GM12891 (cell line): ENCODE measurements around the gene LGALS12.
"Not testable (repeated sequence)": the region's sequence is repeated elsewhere in the genome, so short reads cannot be mapped to it uniquely, and the experiment has no call there.

ENCODE experiments used
- DNase-seq: peaks from one replicate; pipeline ENCODE4 v3.0.0; 2011; ENCODE audit warnings: low spot score; ENCODE audit not compliant: insufficient read length
- FAIRE-seq: peaks from 2 replicates; lab custom pipeline; 2011; peaks lifted over from hg19 to GRCh38; lab: Jason Lieb, UNC
- PAX5 ChIP-seq: IDR thresholded peaks from 2 replicates; pipeline ENCODE4 v1.6.1; 2011; ENCODE audit warnings: low read length, moderate library complexity, mild to moderate bottlenecking; ENCODE audit not compliant: insufficient read depth, severe bottlenecking
- POLR2A ChIP-seq: IDR thresholded peaks from 2 replicates; pipeline ENCODE4 v1.6.1; 2011; ENCODE audit warnings: low read depth, low read length, control low read depth
- POLR2AphosphoS5 ChIP-seq: IDR thresholded peaks from 2 replicates; pipeline ENCODE4 v1.6.1; 2011; ENCODE audit warnings: low read depth, low read length, control low read depth
- POU2F2 ChIP-seq: IDR thresholded peaks from 2 replicates; pipeline ENCODE4 v1.6.1; 2011; ENCODE audit warnings: low read depth, mild to moderate bottlenecking, control low read depth, low read length, moderate library complexity
- SPI1 ChIP-seq: IDR thresholded peaks from 2 replicates; pipeline ENCODE4 v1.6.1; 2011; ENCODE audit warnings: low read depth, low read length, control low read depth
- TAF1 ChIP-seq: IDR thresholded peaks from 2 replicates; pipeline ENCODE4 v1.6.1; 2011; ENCODE audit warnings: low read depth, low read length, control low read depth

Gene LGALS12

GRCh38 chr11:63543711-63544110 is 37.8 kb downstream of the LGALS12 start:
- FAIRE-seq (no peak), DNase-seq (no peak)
- TF ChIP-seq SPI1, result peak; percentile 87
- no peak for TF ChIP-seq POU2F2
- TF ChIP-seq PAX5, result no peak

DNA sequence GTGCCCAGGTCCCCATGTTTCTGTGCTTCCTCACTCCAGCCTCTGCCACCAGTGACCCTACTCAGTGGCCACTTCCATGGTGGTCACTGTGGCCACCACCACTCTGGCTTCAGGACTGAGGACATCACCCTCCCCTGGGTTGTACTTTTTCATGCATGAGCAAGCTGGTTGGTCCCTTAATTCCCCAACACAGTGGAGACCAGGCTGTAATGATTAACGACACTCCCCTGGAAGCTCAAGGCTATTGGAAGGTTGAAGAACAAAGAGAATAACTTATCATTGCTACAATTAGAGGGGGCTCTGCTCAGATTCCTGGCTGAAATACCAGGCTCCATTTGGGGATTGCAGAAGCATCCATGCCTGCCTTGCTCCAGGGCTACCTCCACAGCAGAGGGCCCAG is 41.2 kb downstream of the LGALS12 start:
- no peak for TF ChIP-seq TAF1
- TF ChIP-seq POU2F2, result no peak
- TF ChIP-seq SPI1, result no peak
- no peak for TF ChIP-seq PAX5
- TF ChIP-seq POLR2A, result no peak
- no peak for TF ChIP-seq POLR2AphosphoS5
- FAIRE-seq (no peak), DNase-seq (no peak)

- FAIRE-seq (no peak), DNase-seq (no peak)
- no peak for TF ChIP-seq TAF1
- TF ChIP-seq POU2F2, result no peak
- TF ChIP-seq SPI1, result no peak
- no peak for TF ChIP-seq POLR2AphosphoS5
- TF ChIP-seq PAX5, result no peak
- no peak for TF ChIP-seq POLR2A
These were observed 42.3 kb downstream of the LGALS12 start for GRCh38 chr11:63548178-63548577.

DNA sequence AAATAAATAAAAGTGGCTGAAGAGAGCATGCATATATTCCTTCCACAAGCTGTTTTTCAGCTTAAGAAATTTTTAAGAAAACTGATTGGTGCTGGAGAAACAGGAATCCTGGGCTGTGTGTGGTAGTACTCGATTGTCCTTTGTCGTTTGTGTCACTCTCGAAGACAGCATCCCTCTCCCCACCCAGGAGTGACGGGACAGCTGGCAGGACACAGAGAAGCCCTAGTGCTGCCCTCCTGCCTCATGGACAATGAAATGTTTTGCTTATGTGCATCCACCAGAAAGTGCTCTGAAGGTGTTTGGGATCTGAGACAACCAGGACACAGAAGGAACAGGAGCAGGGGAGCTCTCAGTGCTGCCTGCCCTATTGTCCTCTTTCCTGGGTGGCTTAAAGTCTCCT is 43.5 kb downstream of the LGALS12 start:
- DNase-seq (no peak), FAIRE-seq (no peak)
- TF ChIP-seq TAF1 (no peak), POLR2A (no peak)

DNA sequence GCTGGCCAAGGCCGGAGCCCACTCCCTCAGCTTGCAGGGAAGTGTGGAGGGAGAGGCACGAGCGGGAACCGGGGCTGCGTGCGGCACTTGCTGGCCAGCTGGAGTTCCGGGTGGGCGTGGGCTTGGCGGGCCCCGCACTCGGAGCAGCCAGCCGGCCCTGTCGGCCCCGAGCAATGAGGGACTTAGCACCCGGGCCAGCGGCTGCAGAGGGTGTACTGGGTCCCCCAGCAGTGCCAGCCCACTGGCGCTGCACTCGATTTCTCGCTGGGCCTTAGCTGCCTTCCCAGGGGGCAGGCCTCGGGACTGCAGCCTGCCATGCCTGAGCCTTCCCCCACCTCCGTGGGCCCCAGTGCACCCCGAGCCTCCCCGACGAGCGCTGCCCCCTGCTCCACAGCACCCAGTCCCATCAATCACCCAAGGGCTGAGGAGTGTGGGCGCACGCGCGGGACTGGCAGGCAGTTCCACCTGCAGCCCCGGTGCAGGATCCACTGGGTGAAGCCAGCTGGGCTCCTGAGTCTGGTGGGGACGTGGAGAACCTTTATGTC is 44.3 kb downstream of the LGALS12 start:
- DNase-seq, FAIRE-seq: not testable (repeated sequence)

- no peak for DNase-seq
- TF ChIP-seq POU2F2 (no peak), TAF1 (no peak), PAX5 (no peak), POLR2A (no peak), POLR2AphosphoS5 (no peak), SPI1 (no peak)
- FAIRE-seq, result no peak
These were observed 45.4 kb downstream of the LGALS12 start for GRCh38 chr11:63551091-63551888.

- TF ChIP-seq TAF1, result no peak
- no peak for FAIRE-seq
These were observed 46.0 kb downstream of the LGALS12 start for GRCh38 chr11:63551889-63552266.

DNA sequence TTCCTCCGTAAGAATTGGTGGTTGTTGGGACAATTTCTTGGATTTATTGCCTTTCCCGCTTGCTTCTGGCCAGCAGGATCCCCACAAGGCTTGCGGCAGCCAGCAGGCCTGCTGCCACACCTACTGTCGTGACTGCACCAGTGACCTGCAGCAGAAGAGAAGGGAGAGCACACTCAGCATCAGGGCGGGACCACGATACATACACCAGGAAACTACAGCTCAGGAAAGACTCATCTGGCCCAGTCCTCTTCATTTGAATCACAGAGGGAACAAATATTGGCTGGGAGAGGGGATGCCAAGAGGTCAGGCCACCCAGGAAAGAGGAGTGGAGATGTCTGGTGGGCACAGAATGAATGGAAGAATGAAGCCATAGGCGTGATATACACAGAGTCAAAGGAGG is 47.0 kb downstream of the LGALS12 start:
- FAIRE-seq, result no peak
- TF ChIP-seq POLR2AphosphoS5 (no peak), PAX5 (no peak), SPI1 (no peak), POLR2A (no peak), TAF1 (no peak), POU2F2 (no peak)
- DNase-seq, result no peak

More at GRCh38 chr11:63551889-63552266, 46.0 kb downstream of the LGALS12 start:
- no peak for DNase-seq

DNA sequence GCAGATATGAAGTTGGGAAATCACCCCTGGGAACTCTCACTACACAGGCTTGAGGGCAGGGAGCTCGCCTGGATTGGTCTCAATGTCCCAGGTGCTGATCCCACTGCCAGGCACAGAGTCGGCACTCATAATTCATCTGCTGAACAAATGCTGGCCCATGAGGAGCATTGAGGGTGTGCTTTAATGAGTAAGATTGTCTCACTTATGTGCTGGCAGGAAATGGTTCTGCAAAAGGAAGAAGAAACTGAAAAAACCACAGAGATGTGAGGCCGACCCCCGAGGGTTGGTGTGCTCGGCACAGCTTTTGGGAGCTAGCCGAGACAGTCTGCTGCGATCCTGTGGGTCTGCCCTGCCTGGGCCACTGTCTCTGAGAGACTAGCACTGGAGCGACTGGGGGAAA is 47.9 kb downstream of the LGALS12 start:
- TF ChIP-seq SPI1 (0 out of 2 replicates have a peak, but pooled peaks have one; percentile 21), POU2F2 (0 out of 2 replicates have a peak, but pooled peaks have one; percentile 13), POLR2AphosphoS5 (no peak), PAX5 (no peak), POLR2A (peak; percentile 47; the same call in 1 of the 2 replicates), TAF1 (peak; percentile 46; the same call in 1 of the 2 replicates)
- DNase-seq (peak; percentile 56), FAIRE-seq (peak; percentile 85)

- FAIRE-seq (no peak), DNase-seq (no peak)
- TF ChIP-seq TAF1 (no peak), POU2F2 (no peak), POLR2AphosphoS5 (no peak), POLR2A (no peak), PAX5 (no peak), SPI1 (no peak)
These were observed 49.0 kb downstream of the LGALS12 start for GRCh38 chr11:63554877-63555223.
